Measurements from ENCODE around the gene OGFR. TPM values are rescaled to one million over a fixed set of nuclear protein-coding genes. Genes with fewer than 3 reads are reported as not detected.

The OGFR gene
- total RNA-seq, 2 experiments from 2014 or later: 82.4 to 84.9 TPM

DNA sequence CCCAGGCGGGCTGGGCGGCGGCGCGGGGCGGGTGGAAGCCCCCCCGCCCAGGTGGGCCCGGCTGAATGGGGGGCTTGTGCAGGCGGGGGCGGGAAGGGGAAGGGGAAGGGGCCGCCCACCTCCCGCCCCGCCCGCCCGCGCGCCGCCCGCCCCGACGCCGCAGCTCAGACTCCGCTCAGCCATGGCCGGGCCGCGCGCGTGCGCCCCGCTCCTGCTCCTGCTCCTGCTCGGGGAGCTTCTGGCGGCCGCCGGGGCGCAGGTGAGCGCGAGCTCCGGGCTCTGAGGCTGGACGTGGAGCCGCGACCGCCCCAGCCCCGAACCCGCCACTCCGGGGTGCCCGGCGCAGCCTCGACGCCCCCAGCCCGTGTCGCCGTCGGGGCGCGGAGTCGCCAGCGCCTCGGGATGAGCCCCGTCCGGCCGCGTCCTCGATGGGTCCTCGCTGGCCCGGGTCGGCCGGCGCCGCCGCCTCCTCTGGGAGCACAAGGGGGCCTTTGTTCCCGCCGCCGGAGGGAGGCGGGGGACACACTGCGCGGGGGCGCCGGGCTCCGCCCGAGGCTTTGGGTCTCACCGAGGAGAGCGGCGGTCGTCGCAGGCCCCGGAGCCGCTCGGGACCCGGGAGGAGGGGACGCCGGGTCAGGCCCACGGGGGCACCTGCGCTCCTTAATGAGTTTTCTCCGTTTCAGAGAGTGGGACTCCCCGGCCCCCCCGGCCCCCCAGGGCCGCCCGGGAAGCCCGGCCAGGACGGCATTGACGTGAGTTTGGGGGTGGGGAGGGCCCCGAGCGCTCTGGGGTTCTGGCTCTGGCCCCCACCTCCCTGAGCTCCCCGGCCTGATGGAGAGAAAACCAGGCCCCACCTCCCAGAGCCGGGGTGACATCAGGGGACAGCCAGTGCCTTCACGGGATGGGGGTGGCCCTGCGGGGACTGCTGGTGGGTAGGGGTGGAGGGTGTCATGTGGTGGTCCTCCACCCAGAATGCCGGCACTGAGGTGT, 12.5 kb downstream of the OGFR start, which contains the start of gene COL9A3:
COL9A3 (plus strand) TSS at position 167 of the 990 bp plus-strand sequence; CDS start at position 182, 15 bp downstream.
- ChIA-PET CTCF (interaction anchor here (0.6 to 0.7 kb wide), 3 partner anchors 10 to 246 kb away, joined by 3 to 6 read pairs (median 3); no protein-coding TSS in a partner anchor), POLR2A (no interaction called here)
- Mint-ChIP-seq H3K4me3 (no peak within 1 kb of the TSS), H3K27me3 (peaks cover 25% of the 10 kb centered on the region), H3K4me1 (peaks cover 1% of the 10 kb centered on the region), H3K9me3 (no peaks in the 10 kb centered on the region), H3K36me3 (ENCODE audit: low read depth) (peaks cover 4% of the 10 kb centered on the region), H3K27ac (no peak within 1 kb of the TSS)
- no peak for DNase-seq

GRCh38 chr20:62817975-62818591, 13.4 kb downstream of the OGFR start:
- peaks cover 1% of the 10 kb centered on the region for H3K4me1 Mint-ChIP-seq
- no peaks in the 10 kb centered on the region for H3K9me3 Mint-ChIP-seq
- CTCF ChIA-PET: no interaction called here
- peaks cover 25% of the 10 kb centered on the region for H3K27me3 Mint-ChIP-seq
- H3K4me3 Mint-ChIP-seq: no peak overlapping the region
- no peak overlapping the region for H3K27ac Mint-ChIP-seq
- POLR2A ChIA-PET: no interaction called here
- no peak for DNase-seq
- H3K36me3 Mint-ChIP-seq (ENCODE audit: low read depth): no peaks in the 10 kb centered on the region

- ChIA-PET POLR2A (no interaction called here), CTCF (no interaction called here)
- no peak overlapping the region for H3K4me3 Mint-ChIP-seq
Observed at GRCh38 chr20:62818592-62819493, 14.2 kb downstream of the OGFR start.

DNA sequence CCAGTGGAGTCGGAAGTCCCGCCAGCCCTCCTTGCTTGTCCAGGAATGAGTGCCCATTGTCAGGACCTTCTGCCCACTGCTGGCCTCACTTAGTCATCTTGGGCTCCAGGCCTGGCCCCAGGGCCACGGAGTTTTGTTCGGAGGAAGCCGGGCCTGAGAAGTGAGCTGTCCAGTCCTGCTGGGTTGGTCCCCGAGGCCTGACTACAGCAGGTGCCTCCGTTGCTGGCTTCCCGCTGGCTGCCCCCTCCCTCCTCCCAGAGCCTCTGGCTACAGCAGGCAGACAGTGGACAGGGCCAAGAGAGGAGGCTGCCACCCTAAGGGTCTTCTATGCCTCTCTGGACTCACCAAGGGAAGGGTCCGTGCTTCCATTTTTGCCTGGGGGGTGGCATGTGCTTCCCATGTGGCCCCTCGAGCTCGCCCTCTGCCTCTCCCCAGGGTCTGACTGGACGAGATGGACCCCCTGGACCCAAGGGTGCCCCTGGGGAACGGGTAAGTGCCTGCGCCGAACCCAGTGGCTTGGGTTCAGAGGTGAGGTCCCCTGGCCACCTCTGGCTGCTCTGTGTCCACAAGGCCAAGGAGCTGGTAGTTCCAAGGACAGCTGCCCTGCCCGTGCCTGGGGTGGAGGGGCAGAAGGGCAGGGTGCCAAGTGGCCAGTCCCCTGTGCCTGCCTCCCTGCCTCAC, 15.0 kb downstream of the OGFR start:
- Mint-ChIP-seq H3K9me3 (no peaks in the 10 kb centered on the region), H3K4me3 (no peak overlapping the region), H3K27me3 (peaks cover 22% of the 10 kb centered on the region), H3K27ac (no peak overlapping the region), H3K4me1 (peaks cover 1% of the 10 kb centered on the region), H3K36me3 (ENCODE audit: low read depth) (no peaks in the 10 kb centered on the region)
- ChIA-PET POLR2A (no interaction called here), CTCF (no interaction called here)
- no peak for DNase-seq

More at GRCh38 chr20:62818592-62819493, 14.2 kb downstream of the OGFR start:
- H3K4me1 Mint-ChIP-seq: peaks cover 1% of the 10 kb centered on the region
- no peak overlapping the region for H3K27ac Mint-ChIP-seq
- H3K36me3 Mint-ChIP-seq (ENCODE audit: low read depth): no peaks in the 10 kb centered on the region
- peaks cover 25% of the 10 kb centered on the region for H3K27me3 Mint-ChIP-seq
- DNase-seq: no peak
- H3K9me3 Mint-ChIP-seq: no peaks in the 10 kb centered on the region

GRCh38 chr20:62820208-62820961, 15.8 kb downstream of the OGFR start:
- Mint-ChIP-seq H3K4me3 (no peak overlapping the region), H3K4me1 (peaks cover 1% of the 10 kb centered on the region), H3K9me3 (no peaks in the 10 kb centered on the region), H3K27ac (no peak overlapping the region), H3K27me3 (peaks cover 17% of the 10 kb centered on the region), H3K36me3 (ENCODE audit: low read depth) (no peaks in the 10 kb centered on the region)
- DNase-seq: no peak
- ChIA-PET POLR2A (no interaction called here), CTCF (interaction anchor here (3.6 kb wide), 1 partner anchor 12 kb away, joined by 17 read pairs; no protein-coding TSS in a partner anchor)

- H3K4me1 Mint-ChIP-seq: peaks cover 1% of the 10 kb centered on the region
- no peaks in the 10 kb centered on the region for H3K36me3 Mint-ChIP-seq (ENCODE audit: low read depth)
- ChIA-PET POLR2A (no interaction called here), CTCF (interaction anchor here (3.6 kb wide), 1 partner anchor 13 kb away, joined by 17 read pairs; no protein-coding TSS in a partner anchor)
- no peaks in the 10 kb centered on the region for H3K9me3 Mint-ChIP-seq
- H3K27ac Mint-ChIP-seq: no peak overlapping the region
- no peak for DNase-seq
- peaks cover 10% of the 10 kb centered on the region for H3K27me3 Mint-ChIP-seq
- H3K4me3 Mint-ChIP-seq: no peak overlapping the region
Observed at GRCh38 chr20:62820962-62821725, 16.5 kb downstream of the OGFR start.

DNA sequence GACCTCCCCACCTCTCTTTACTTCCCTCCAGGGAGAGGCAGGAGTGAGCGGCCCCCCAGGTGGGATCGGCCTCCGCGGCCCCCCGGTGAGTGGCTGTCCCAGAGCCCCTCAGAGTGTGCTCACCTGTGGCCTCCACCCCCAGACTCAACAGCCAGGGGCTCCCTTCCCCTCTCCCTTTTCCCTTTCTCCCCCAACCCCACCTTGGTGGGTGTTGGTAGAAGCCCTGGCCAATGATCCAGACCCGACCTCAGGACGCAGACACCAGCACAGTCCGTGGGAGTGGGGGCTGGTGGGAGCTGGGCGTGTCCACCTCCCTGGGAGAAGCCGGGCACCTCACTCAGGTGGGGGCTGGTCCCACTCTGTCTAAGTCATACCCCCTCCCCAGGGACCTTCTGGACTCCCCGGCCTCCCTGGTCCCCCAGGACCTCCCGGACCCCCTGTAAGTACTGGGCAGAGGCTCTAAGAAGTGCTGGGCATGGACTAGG, 17.1 kb downstream of the OGFR start:
- Mint-ChIP-seq H3K4me3 (no peak overlapping the region), H3K27ac (no peak overlapping the region), H3K4me1 (no peaks in the 10 kb centered on the region), H3K9me3 (no peaks in the 10 kb centered on the region), H3K27me3 (peaks cover 7% of the 10 kb centered on the region), H3K36me3 (ENCODE audit: low read depth) (no peaks in the 10 kb centered on the region)
- POLR2A ChIA-PET: no interaction called here
- no peak for DNase-seq
- CTCF ChIA-PET: interaction anchor here (1.0 to 3.6 kb wide), 2 partner anchors 13 to 24 kb away, joined by 3 to 17 read pairs; no protein-coding TSS in a partner anchor

DNA sequence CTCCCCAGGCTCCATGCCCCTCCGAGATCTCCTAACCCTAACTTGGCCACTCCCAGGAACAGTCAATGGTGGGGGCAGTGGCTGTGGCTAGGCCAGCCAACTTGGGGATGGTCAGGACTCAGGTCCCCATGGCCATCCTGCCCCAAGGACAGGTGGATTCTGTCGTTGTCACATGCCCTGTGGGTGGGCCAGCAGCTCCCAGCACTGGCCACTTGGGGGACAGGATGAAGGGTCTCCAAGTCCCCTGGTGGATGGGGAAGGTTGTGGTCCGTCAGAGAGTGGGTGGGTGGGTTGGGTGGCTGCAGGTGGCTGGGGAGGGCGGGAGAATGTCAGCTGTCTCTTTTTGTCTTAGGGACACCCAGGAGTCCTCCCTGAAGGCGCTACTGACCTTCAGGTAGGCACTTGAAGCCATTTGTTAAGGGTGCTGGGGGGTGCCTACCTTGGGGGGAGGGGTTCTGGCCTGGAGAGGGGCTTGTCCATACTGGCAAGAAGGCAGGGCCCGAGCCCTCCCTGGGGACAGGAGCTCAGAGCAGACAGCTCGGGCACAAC, 17.7 kb downstream of the OGFR start:
- Mint-ChIP-seq H3K27me3 (peaks cover 7% of the 10 kb centered on the region), H3K36me3 (ENCODE audit: low read depth) (no peaks in the 10 kb centered on the region), H3K4me3 (no peak overlapping the region), H3K27ac (no peak overlapping the region), H3K4me1 (no peaks in the 10 kb centered on the region), H3K9me3 (no peaks in the 10 kb centered on the region)
- no peak for DNase-seq
- CTCF ChIA-PET: interaction anchor here (0.9 to 3.6 kb wide), 4 partner anchors 11 to 23 kb away, joined by 3 to 17 read pairs (median 3); no protein-coding TSS in a partner anchor
- POLR2A ChIA-PET: no interaction called here

DNA sequence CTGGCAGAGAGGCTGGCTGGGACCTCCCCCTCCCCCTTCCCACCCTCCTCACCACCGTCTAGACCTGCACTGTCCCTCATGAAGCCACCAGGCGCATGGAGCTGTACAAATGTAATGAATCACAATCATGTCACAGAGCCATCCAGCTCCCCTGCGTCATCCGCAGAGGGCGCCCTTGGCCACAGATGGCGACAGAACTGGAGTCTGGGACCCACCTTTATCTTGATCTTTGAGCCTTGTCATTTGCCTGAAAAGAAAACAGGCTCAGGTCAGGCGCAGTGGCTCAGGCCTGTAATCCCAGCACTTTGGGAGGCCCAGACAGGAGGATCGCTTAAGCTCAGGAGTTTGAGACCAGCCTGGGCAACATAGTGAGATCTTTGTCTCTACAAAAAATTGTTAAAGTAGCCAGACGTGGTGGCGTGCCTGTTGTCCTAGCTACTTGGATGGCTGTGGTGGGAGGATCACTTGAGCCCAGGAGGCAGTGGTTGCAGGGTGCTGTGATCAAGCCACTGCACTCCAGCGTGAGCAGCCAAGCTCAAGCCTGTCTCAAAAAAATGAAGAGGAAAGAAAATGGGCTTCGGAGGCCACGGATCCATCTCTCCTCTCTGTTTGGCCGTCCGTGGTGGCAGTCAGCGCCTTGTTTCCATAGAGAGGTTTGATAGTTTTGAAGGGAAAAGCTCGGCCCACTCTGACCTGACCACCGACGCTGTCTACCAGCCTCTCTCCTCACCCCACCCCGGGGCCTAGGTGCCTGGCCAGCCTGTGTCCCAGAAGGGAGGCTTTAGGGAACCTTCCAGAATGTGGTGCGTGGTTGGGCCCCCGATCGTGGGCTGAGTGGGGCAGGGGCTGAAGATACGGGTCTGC, 18.4 kb downstream of the OGFR start:
- Mint-ChIP-seq H3K27me3 (peaks cover 4% of the 10 kb centered on the region), H3K36me3 (ENCODE audit: low read depth) (no peaks in the 10 kb centered on the region), H3K27ac (no peak overlapping the region), H3K4me3 (no peak overlapping the region), H3K4me1 (no peaks in the 10 kb centered on the region), H3K9me3 (no peaks in the 10 kb centered on the region)
- POLR2A ChIA-PET: no interaction called here
- peak; percentile 53 for DNase-seq
- CTCF ChIA-PET: interaction anchor here (0.9 to 3.6 kb wide), 4 partner anchors 10 to 23 kb away, joined by 3 to 17 read pairs (median 3); no protein-coding TSS in a partner anchor

Measured in activated CD4-positive, alpha-beta T cell treated with anti-CD3 and anti-CD28 coated beads, Interleukin-2, amount 10 ng/mL, durations not matched to agents 7 days and 5 days (primary cell).